Measurements from ENCODE around the gene MGAT4B.
"Not testable (repeated sequence)": the region's sequence is repeated elsewhere in the genome, so short reads cannot be mapped to it uniquely, and the experiment has no call there.

MGAT4B gene

GRCh38 chr5:179794171-179794570, 12.5 kb downstream of the MGAT4B start:
- no peak for DNase-seq

DNA sequence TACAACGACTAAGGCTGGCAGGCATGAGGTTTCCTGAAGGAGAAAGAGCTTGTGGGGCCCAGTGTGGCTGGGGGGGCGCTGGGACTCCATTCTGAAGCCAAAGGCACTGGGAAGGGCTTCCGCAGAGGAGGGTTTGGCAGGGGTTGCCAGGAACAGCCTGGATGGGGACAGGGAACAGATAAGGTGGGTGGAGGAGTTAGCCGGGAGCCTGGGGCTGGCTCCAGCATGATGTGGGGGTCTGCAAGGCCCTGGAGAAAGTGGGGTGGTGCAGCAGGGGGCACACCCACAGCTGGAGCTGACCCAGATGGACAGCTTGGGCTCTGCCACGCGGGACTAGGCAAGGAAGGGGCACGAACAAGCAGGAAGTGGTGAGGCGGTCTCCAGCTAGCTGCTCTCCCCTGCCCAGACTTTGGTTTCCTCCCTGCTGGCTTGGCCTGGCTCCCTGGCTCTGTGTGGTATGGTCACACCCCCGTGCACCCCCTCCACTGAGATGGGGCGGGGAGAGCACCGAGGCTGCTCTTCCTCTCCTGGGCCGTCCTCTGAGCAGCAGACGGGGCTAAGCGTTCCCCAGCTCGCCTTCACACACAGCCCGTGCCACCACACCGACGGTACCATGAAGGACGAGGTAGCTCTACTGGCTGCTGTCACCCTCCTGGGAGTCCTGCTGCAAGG, 13.1 kb downstream of the MGAT4B start, which contains the start of gene LTC4S:
Gene LTC4S (plus strand): TSS at position 519 of the 672 bp plus-strand sequence. CDS start 95 bp downstream, at position 614.
- peak; percentile 8 for DNase-seq

- no peak for DNase-seq
These were observed 13.8 kb downstream of the MGAT4B start for GRCh38 chr5:179792612-179793467.

DNA sequence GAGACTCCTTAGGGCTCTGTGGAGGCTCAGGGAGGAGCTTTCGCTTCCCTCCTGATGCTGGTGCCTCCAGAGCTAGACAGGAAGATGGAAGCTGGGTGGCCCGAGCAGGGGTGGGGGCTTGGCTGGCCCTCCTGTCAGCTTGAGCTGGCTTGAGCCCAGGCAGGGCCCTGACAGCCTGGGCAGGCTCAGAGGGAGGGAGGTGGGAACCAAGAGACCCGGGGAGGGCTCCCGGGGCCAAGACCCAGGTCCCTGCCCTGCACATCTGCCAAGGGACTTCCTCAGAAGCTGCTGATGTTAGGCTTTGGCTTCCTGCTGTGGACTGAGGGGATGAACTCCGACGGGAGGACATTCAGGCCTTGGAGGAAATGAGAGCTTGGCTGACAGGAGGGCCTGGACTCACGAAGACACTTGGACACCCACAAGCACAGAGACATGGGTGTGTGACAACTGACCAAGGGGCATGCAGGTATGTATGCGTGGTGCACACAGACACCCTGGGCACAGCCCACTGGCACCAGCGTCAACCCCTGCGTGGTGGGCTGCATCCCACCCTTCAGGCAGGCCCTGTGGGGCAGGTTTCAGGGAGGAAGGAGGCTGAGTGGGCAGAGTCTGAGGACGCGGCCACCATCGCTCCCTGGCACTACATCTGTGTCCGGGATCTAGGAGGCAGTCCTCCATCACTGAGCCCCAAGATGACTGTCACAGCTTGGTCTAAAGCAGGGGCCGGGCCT, 14.6 kb downstream of the MGAT4B start:
- DNase-seq, result no peak

GRCh38 chr5:179789278-179789677, 17.4 kb downstream of the MGAT4B start:
- not testable (repeated sequence) for DNase-seq

DNA sequence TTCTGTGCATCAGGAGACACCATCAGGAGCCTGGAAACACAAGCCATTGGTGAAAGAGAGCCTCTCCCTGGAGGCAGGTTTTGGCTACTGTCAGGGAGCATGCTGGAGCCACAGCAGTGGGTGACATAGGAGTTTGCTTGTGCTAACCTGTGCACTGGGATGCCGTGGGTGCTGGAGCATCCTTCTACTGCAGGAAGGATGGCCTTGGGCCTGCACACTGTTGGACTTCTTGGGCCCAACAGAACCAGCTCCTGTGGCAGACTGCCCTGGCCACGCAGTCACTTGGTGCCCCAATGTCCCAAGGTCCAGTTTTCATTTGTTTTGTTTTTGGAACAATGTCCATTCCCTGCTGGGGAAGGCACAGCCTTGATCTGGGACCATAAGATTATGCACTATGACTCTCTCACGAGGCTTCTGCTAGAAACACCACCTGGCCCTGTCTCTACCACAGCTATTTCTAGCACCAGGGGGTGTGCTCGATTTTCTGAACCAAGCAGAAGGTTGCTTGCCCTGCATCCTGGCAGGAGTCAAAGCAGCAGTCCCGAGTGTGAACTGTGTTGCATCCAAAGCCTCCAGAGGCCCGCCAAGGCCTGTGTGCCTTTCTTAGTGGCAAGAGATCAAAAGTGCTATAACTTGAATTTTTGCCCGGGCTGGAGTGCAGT, 18.3 kb downstream of the MGAT4B start:
- DNase-seq, result no peak

DNA sequence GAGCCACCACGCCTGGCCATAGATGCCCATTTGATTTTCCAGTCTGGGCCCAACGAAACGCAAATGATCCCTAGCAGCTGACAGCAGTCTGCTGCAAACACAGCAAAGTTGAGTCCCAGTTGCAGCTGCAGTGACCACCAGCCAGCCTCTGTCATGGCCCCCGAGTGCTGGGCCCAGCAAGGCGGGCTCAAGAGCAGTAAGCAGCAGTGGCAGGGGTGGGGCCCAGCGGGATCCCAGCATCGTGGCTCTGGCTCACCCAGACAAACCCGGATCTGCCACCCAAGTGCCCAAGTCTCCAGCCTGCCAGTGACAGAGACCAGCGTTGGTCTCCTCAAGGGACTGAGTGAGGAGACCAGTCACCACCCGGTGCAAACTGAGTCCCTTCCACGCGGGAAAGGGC, 19.8 kb downstream of the MGAT4B start:
- DNase-seq, result no peak

GRCh38 chr5:179783128-179783527, 23.5 kb downstream of the MGAT4B start:
- no peak for DNase-seq

DNA sequence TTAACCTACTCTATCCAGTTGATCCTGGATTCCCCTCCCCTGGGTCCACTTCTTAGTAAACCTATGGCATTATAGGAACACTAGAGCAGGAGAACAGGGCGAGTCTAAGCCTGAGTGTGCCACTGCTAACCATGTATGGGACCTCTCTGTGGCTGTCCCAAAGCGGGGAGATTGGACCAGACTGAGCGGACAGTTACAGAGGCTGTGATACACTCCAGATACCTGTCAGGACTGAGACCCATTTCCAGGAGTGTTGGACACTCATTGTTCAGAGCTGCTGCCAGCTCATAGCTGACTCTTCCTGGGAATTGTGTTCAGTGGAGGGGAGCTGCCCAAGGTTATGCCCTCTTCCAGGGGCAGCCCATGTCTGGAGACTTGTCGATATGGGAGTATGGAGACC, 24.8 kb downstream of the MGAT4B start:
- no peak for DNase-seq

DNA sequence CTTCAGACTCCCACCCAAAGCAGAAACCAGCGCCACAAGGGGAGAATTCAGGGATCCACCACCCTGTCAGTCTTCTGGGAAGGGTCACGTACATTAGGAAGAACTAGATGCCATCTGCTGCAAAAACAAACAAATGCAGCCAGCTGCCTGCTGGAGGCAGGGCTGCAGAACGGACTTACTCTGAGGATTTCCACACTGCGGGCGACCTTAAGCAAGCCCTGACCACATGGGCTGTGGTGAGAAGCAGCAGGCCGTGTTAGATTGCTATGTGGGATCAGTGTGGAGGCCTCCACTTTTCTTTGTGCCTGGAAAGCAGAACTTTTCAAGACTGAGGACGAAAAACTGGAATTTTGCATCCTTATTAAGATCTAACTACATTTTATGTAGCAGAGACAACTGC, 26.3 kb downstream of the MGAT4B start:
- no peak for DNase-seq

- no peak for DNase-seq
These were observed 26.8 kb downstream of the MGAT4B start for GRCh38 chr5:179779826-179780225.

- no peak for DNase-seq
These were observed 28.1 kb downstream of the MGAT4B start for GRCh38 chr5:179778591-179778990.

GRCh38 chr5:179777909-179778308, 28.8 kb downstream of the MGAT4B start:
- no peak for DNase-seq

DNA sequence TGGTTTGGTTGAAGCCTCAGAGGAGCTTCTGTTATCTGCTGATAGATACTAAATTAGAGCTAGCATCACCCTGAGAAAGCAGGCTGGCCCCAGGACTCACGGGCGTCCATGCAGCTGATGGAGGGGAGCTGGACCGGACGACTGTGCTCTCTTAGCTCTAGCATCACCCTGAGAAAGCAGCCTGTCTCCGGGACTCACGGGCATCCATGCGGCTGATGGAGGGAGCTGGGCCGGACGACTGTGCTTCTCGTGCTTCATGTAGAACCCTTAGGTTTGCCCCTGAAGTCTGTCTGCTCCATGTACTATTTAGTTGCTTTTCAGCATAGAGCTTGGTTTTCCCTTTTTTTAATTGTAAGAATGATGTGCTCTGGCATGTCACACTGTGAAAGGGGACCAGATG, 29.2 kb downstream of the MGAT4B start:
- DNase-seq, result no peak

DNA sequence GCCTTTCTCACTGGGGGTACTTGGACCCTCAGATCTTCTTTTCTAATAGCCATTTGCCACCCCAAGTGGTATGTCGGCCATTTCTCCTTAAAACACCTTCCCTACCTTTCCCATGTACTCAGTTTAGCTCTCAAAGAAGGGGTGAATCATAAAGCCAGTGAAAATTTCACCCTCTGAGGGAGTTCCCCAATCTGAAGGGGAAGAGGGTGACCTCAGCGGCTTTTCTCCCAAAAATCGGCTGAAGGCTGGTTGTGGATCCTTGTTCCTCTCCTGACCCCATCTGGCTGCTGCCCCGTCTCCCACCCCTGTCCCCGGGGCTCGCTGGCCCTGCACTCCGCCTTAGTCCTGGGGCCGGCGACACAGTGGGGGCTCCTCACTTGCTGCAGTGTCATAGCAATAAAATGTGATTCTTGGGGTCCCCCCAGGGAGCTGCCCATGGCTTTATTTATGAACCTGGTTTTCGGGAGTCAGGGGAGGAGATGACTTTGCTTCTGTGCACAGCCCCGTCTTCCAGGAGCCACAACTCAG, 30.2 kb downstream of the MGAT4B start:
- no peak for DNase-seq

GRCh38 chr5:179774442-179774841, 32.2 kb downstream of the MGAT4B start:
- DNase-seq, result no peak

DNA sequence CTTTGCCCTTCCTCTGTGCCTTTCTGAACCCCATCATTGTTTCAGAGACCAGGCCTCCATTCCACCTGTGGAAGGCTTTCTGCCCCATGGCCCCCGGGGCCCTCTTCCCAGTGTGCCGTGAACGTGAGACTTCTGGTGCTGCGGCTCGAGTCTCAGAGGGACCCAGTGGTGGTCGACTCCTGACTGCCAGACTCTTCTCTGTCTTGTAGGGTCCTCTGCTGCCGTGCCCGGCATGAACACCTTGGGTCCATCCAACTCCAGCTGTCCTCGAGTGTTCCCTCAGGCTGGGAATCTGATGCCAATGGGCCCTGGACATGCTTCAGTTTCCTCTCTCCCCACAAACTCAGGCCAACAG, 33.0 kb downstream of the MGAT4B start:
- DNase-seq, result no peak

GRCh38 chr5:179772351-179772750, 34.3 kb downstream of the MGAT4B start:
- DNase-seq, result no peak

DNA sequence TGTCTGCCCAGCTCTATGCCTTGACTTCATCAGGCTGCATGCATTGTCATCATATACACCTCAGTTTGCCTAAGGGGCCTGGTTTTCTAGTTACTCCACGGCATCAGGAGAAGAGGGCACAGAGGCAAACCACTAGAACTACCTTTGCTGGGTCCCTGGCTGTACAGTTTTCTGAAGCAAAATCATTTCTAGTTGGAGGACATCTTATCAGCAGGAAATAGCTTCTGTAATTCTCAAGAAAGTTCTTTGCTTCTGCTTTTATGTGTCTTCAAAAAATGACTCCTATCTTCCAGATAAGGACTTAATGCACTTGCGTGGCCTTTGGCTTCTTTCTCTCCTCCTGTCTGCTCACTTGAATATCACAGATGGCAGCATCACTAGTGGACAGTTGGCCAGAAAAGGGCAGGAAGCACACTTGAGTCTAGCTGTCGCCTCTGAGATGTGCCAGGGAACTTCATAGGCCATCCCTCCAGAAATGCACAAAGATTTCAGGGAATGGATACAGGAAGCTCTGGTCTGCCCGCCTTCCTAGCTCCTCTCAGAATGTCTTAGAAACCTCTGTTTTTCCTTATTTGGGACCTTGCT, 35.3 kb downstream of the MGAT4B start:
- DNase-seq, result no peak

- DNase-seq, result no peak
These were observed 36.9 kb downstream of the MGAT4B start for GRCh38 chr5:179769796-179770195.

- DNase-seq, result no peak
These were observed 37.4 kb downstream of the MGAT4B start for GRCh38 chr5:179769271-179769670.

- DNase-seq, result no peak
These were observed 38.2 kb downstream of the MGAT4B start for GRCh38 chr5:179768326-179769085.

Measured in EL (cell line).